ENCODE data around the gene SIAH2.

- TF ChIP-seq CTCF (IDR thresholded peaks at IDR 0.05), result no peak
- TF ChIP-seq POLR2A (IDR thresholded peaks at IDR 0.05), result no peak
Measured at GRCh38 chr3:150742679-150743078, 20.3 kb downstream of the SIAH2 start.

Data from ovary (tissue), 3 donors.